Liver (tissue), 9 donors: ENCODE results near the gene TFF3. TPM values are rescaled to one million over a fixed set of nuclear protein-coding genes. Genes with fewer than 3 reads are reported as not detected.

ENCODE experiments used
- DNase-seq: peaks from one replicate; pipeline ENCODE4 v3.0.0-alpha.2; 2017; ENCODE audit warnings: low spot score
- H3K27ac ChIP-seq, 2 donors: one replicate each; pipeline ENCODE4 v1.7.0; 2013; ENCODE audit warnings: inconsistent platforms in 2 of 2, low read length in 2 of 2, control low read depth in 1 of 2, low read depth in 1 of 2, mild to moderate bottlenecking in 1 of 2
- H3K27me3 ChIP-seq, 4 donors: one replicate each; pipeline versions ENCODE4 v1.6.1 to v1.7.0; 2013; ENCODE audit warnings: low read length in 3 of 4, inconsistent platforms in 1 of 4, mild to moderate bottlenecking in 1 of 4, moderate library complexity in 1 of 4; ENCODE audit not compliant: control insufficient read depth in 4 of 4, insufficient read depth in 4 of 4
- H3K36me3 ChIP-seq, 4 donors: one replicate each; pipeline versions ENCODE4 v1.6.1 to v1.7.0; 2013; ENCODE audit warnings: low read length in 3 of 4, mild to moderate bottlenecking in 3 of 4, low read depth in 1 of 4, moderate library complexity in 1 of 4; ENCODE audit not compliant: control insufficient read depth in 4 of 4, insufficient read depth in 3 of 4
- H3K4me1 ChIP-seq, 4 donors: one replicate each; pipeline versions ENCODE4 v1.6.1 to v1.7.0; 2013; ENCODE audit warnings: low read length in 3 of 4, mild to moderate bottlenecking in 3 of 4, moderate library complexity in 1 of 4; ENCODE audit not compliant: control insufficient read depth in 4 of 4, insufficient read depth in 4 of 4
- H3K4me3 ChIP-seq, 3 donors: one replicate each; pipeline versions ENCODE4 v1.6.1 to v1.7.0; 2013; ENCODE audit warnings: low read length in 3 of 3, control low read depth in 1 of 3, low read depth in 1 of 3, mild to moderate bottlenecking in 1 of 3
- H3K9ac ChIP-seq, 2 donors: one replicate each; pipeline ENCODE4 v1.7.0; 2013; ENCODE audit warnings: low read length in 2 of 2, mild to moderate bottlenecking in 2 of 2, moderate library complexity in 2 of 2, control low read depth in 1 of 2, low read depth in 1 of 2
- H3K9me3 ChIP-seq, 4 donors: one replicate each; pipeline versions ENCODE4 v1.6.1 to v1.7.0; 2013; ENCODE audit warnings: low read length in 3 of 4; ENCODE audit not compliant: control insufficient read depth in 4 of 4
- EGR1 ChIP-seq, 2 donors: IDR thresholded peaks; 2 replicates each; pipeline ENCODE4 v1.6.1; 2016 to 2018; ENCODE audit warnings: antibody characterized with exemption in 2 of 2, low read depth in 2 of 2
- FOXA1 ChIP-seq: IDR thresholded peaks from 2 replicates; pipeline ENCODE4 v1.6.1; 2016; ENCODE audit warnings: antibody characterized with exemption
- FOXA2 ChIP-seq: IDR thresholded peaks from 2 replicates; pipeline ENCODE4 v1.6.1; 2016; ENCODE audit warnings: antibody characterized with exemption
- GABPA ChIP-seq, 2 donors: IDR thresholded peaks in 1 of 2; conservative IDR thresholded peaks in 1 of 2; 2 replicates each; pipeline ENCODE4 v1.6.1; 2016; ENCODE audit warnings: antibody characterized with exemption in 2 of 2, mild to moderate bottlenecking in 1 of 2, moderate library complexity in 1 of 2
- HNF4A ChIP-seq, 2 donors: conservative IDR thresholded peaks; 2 replicates each; pipeline ENCODE4 v1.6.1; 2016; ENCODE audit warnings: antibody characterized with exemption in 2 of 2, mild to moderate bottlenecking in 2 of 2
- HNF4G ChIP-seq: IDR thresholded peaks from 2 replicates; pipeline ENCODE4 v1.6.1; 2016; ENCODE audit warnings: antibody characterized with exemption
- NR2F2 ChIP-seq: IDR thresholded peaks from 2 replicates; pipeline ENCODE4 v1.6.1; 2016; ENCODE audit warnings: antibody characterized with exemption
- RAD21 ChIP-seq, 2 donors: IDR thresholded peaks; 2 replicates each; pipeline ENCODE4 v1.6.1; 2016; ENCODE audit warnings: antibody characterized with exemption in 2 of 2, mild to moderate bottlenecking in 2 of 2
- RXRA ChIP-seq, 2 donors: IDR thresholded peaks; 2 replicates each; pipeline ENCODE4 v1.6.1; 2017 to 2018; ENCODE audit warnings: antibody characterized with exemption in 2 of 2, mild to moderate bottlenecking in 1 of 2
- SP1 ChIP-seq: IDR thresholded peaks from 2 replicates; pipeline ENCODE4 v1.6.1; 2018; ENCODE audit warnings: antibody characterized with exemption, mild to moderate bottlenecking
- TAF1 ChIP-seq: conservative IDR thresholded peaks from 2 replicates; pipeline ENCODE4 v1.6.1; 2016; ENCODE audit warnings: antibody characterized with exemption, mild to moderate bottlenecking
- YY1 ChIP-seq: IDR thresholded peaks from 2 replicates; pipeline ENCODE4 v1.6.1; 2016; ENCODE audit warnings: antibody characterized with exemption, mild to moderate bottlenecking
- WGBS: extraction: QIAGEN DNeasy Blood & Tissue Kit; methylation state at CpG from one replicate; pipeline ENCODE4 v1.1.7; 2013; 5-methylcytosine and 5-hydroxymethylcytosine counted together
- polyA plus RNA-seq, 2 donors: library from polyadenylated mRNA; stranded (reverse) in 1 of 2; unstranded in 1 of 2; fragments of 200-250 nt in 1 of 2; fragments of >200 nt in 1 of 2; fragmentation: Nextera tagmentation in 1 of 2; extraction: Ambion mirVana in 1 of 2; gene quantifications; one replicate each; pipeline versions ENCODE4 v1.2.1 to v1.2.3, GENCODE V29; 2013 to 2015
- total RNA-seq, 2 donors: library from RNA; depleted of rRNA; stranded (reverse); fragments of >200 nt; gene quantifications; one replicate each; pipeline ENCODE4 v1.2.3, GENCODE V29; 2014
- TF ChIP-seq, protein P1 (sequence below): IDR thresholded peaks from 2 replicates; pipeline ENCODE4 v1.6.1; 2016; ENCODE audit warnings: antibody characterized with exemption
- TF ChIP-seq, protein P2 (sequence below): IDR thresholded peaks from 2 replicates; pipeline ENCODE4 v1.6.1; 2016; ENCODE audit warnings: antibody characterized with exemption
- TF ChIP-seq, protein P3 (sequence below): IDR thresholded peaks from 2 replicates; pipeline ENCODE4 v1.6.1; 2016; ENCODE audit warnings: antibody characterized with exemption
- TF ChIP-seq, protein P4 (sequence below): IDR thresholded peaks from 2 replicates; pipeline ENCODE4 v1.6.1; 2016; ENCODE audit warnings: antibody characterized with exemption, mild to moderate bottlenecking
- TF ChIP-seq, protein P5 (sequence below): fragments of 150-350 bp; IDR thresholded peaks from 2 replicates; pipeline ENCODE4 v1.5.1; 2017; ENCODE audit warnings: improper control_type of control experiment, low read depth, low read length; ENCODE audit not compliant: missing input control
- donor health status: healthy.
- donor health status: healthy.
- donor health status: healthy.
- donor health status: healthy.
- donor health status: healthy.

Gene TFF3
- total and polyA plus RNA-seq, 4 donors = 0.09 to 4.1 (median 1.5) TPM

DNA sequence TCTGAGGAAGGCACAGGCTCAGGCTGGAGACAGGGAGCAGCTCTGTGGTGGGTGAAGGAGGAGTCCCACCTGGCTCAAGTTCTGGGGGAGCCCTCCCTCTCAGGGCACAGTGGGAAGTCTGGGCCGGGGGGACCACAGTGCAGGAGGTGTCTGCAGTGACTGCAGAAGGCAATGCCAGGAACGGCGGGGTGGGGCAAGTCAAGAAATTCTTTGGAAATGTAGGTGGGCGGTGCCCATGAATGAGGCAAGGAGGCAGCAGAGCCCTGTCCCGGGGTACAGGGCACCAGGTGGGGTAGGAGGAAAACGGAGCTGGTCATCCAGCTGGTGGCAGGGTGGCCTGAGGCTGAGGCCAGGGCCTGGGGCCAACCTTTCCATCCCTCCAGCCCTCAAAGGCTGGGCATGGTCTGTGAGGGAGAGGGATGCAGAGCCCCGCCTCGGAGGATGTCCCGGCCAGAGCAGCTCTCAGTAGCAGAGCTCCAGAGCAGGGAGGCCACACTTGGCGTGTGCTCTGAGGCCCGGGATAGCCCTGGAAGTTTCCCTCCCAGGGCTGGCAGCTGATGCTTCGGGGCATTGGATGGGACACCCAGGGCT is 4.7 kb downstream of the TFF3 start:
- TF ChIP-seq, protein P1, sequence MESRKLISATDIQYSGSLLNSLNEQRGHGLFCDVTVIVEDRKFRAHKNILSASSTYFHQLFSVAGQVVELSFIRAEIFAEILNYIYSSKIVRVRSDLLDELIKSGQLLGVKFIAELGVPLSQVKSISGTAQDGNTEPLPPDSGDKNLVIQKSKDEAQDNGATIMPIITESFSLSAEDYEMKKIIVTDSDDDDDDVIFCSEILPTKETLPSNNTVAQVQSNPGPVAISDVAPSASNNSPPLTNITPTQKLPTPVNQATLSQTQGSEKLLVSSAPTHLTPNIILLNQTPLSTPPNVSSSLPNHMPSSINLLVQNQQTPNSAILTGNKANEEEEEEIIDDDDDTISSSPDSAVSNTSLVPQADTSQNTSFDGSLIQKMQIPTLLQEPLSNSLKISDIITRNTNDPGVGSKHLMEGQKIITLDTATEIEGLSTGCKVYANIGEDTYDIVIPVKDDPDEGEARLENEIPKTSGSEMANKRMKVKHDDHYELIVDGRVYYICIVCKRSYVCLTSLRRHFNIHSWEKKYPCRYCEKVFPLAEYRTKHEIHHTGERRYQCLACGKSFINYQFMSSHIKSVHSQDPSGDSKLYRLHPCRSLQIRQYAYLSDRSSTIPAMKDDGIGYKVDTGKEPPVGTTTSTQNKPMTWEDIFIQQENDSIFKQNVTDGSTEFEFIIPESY = no peak
- TF ChIP-seq HNF4A (conservative IDR thresholded peaks at IDR 0.05) (no peak), RXRA (IDR thresholded peaks at IDR 0.05) (no peak), YY1 (no peak), NR2F2 (no peak), HNF4G (no peak), FOXA2 (no peak), RAD21 (IDR thresholded peaks at IDR 0.05) (no peak), SP1 (no peak), EGR1 (IDR thresholded peaks at IDR 0.05; ENCODE audit: low read depth in 2 of 2) (no peak), TAF1 (no peak), GABPA (IDR thresholded peaks at IDR 0.05 in 1 of 2, conservative IDR thresholded peaks at IDR 0.05 in 1 of 2) (no peak), FOXA1 (no peak)
- TF ChIP-seq, protein P2, sequence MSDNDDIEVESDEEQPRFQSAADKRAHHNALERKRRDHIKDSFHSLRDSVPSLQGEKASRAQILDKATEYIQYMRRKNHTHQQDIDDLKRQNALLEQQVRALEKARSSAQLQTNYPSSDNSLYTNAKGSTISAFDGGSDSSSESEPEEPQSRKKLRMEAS = no peak
- TF ChIP-seq, protein P3, sequence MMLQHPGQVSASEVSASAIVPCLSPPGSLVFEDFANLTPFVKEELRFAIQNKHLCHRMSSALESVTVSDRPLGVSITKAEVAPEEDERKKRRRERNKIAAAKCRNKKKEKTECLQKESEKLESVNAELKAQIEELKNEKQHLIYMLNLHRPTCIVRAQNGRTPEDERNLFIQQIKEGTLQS = no peak
- TF ChIP-seq, protein P4, sequence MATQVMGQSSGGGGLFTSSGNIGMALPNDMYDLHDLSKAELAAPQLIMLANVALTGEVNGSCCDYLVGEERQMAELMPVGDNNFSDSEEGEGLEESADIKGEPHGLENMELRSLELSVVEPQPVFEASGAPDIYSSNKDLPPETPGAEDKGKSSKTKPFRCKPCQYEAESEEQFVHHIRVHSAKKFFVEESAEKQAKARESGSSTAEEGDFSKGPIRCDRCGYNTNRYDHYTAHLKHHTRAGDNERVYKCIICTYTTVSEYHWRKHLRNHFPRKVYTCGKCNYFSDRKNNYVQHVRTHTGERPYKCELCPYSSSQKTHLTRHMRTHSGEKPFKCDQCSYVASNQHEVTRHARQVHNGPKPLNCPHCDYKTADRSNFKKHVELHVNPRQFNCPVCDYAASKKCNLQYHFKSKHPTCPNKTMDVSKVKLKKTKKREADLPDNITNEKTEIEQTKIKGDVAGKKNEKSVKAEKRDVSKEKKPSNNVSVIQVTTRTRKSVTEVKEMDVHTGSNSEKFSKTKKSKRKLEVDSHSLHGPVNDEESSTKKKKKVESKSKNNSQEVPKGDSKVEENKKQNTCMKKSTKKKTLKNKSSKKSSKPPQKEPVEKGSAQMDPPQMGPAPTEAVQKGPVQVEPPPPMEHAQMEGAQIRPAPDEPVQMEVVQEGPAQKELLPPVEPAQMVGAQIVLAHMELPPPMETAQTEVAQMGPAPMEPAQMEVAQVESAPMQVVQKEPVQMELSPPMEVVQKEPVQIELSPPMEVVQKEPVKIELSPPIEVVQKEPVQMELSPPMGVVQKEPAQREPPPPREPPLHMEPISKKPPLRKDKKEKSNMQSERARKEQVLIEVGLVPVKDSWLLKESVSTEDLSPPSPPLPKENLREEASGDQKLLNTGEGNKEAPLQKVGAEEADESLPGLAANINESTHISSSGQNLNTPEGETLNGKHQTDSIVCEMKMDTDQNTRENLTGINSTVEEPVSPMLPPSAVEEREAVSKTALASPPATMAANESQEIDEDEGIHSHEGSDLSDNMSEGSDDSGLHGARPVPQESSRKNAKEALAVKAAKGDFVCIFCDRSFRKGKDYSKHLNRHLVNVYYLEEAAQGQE = no peak
- TF ChIP-seq, protein P5, sequence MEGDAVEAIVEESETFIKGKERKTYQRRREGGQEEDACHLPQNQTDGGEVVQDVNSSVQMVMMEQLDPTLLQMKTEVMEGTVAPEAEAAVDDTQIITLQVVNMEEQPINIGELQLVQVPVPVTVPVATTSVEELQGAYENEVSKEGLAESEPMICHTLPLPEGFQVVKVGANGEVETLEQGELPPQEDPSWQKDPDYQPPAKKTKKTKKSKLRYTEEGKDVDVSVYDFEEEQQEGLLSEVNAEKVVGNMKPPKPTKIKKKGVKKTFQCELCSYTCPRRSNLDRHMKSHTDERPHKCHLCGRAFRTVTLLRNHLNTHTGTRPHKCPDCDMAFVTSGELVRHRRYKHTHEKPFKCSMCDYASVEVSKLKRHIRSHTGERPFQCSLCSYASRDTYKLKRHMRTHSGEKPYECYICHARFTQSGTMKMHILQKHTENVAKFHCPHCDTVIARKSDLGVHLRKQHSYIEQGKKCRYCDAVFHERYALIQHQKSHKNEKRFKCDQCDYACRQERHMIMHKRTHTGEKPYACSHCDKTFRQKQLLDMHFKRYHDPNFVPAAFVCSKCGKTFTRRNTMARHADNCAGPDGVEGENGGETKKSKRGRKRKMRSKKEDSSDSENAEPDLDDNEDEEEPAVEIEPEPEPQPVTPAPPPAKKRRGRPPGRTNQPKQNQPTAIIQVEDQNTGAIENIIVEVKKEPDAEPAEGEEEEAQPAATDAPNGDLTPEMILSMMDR = no peak
- no peak for DNase-seq
- H3K27me3 ChIP-seq = peaks cover 0 to 4% (median 3%) of the 10 kb centered on the region in 4 donors
- H3K4me3 ChIP-seq = no peak overlapping the region
- H3K27ac ChIP-seq = no peak overlapping the region
- H3K36me3 ChIP-seq = no peaks in the 10 kb centered on the region
- no peaks in the 10 kb centered on the region for H3K9me3 ChIP-seq
- H3K4me1 ChIP-seq = peaks cover 0 to 2% (median 0%) of the 10 kb centered on the region in 4 donors
- 89% methylated on average over 12 of the region's 12 CpGs for WGBS
- H3K9ac ChIP-seq = no peak overlapping the region
